Activated CD4-positive, alpha-beta T cell treated with anti-CD3 and anti-CD28 coated beads, Interleukin-2, Interleukin-6, amounts not matched to agents 100 ng/mL and 50 ng/mL, durations not matched to agents 16 hours and 8 hours (primary cell): ENCODE measurements around the gene CKS2.
"Not testable (repeated sequence)": the region's sequence is repeated elsewhere in the genome, so short reads cannot be mapped to it uniquely, and the experiment has no call there.

ENCODE experiments used
- DNase-seq: peaks from one replicate; pipeline ENCODE4 v3.0.0-alpha.2; 2020

Gene CKS2

DNA sequence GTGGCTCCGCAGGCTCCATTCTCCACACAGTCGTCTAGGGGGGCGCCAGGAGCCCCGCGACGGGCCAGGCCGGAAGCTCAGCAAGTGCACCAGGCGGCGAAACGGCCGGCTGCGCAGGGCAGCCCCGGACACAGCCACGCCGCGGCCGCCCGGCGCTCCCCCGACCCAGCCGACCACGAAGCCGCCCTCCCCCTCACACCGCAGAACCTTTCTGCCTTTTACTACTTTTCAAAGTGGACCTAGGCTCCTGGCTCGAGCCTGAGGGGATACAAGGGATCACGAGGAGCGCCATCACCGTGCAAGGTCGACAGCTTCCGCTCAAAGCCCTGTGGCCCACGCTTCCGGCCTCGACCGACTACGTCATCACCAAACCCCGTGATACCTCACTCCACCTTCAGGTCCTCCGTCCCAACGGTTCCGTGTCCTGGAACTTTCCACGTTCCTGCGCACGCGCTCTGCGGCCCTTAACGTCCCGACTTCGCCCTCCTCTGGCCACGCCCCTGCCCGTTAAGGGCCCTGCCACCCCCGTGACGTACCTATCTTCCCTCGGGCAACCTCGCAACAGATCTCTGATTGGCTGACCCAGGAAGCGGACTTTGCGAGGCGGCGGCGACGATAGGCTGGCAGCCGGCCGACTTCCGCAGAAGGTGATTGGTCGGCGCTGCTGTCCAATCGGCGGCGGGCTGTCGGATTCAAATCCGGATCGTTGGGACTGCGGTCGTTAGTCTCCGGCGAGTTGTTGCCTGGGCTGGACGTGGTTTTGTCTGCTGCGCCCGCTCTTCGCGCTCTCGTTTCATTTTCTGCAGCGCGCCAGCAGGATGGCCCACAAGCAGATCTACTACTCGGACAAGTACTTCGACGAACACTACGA, at the start of gene CKS2:
TSS of gene CKS2 (plus strand) at position 721 of the 871 bp plus-strand sequence. CDS start at position 819, 98 bp downstream.
- DNase-seq: peak; percentile 100

DNA sequence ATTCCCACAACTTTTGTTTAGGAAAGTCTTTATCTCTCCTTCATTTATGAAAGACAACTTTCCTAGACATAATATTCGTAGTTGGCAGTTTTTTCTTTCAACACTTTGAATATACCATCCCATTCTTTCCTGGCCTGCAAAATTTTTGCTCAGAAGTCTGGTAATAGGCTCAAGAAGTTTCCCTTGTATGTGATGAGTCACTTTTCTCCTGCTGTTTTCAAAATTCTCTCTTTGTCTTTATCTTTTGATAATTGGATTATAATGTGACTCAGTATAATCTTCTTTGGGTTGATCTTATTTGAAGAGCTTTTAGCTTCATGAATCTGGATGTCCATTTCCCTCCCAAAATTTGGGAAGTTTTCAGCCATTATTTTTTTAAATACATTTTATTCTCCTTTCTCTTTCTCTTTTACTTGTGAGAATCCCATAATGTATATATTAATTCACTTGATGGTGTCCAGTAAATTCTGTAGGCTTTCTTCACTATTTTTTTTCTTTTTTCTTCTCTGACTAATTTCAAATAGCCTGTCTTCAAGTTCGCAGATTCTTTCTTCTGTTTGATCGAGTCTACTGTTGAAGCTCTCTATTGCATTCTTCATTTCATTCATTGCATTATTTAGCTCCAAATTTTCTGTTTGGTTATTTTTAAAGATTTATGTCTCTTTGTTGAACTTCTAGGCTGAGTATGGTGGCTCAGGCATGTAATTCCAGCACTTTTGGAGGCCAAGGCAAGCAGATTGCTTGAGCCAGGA, 37.3 kb upstream of the CKS2 start:
- no peak for DNase-seq

DNA sequence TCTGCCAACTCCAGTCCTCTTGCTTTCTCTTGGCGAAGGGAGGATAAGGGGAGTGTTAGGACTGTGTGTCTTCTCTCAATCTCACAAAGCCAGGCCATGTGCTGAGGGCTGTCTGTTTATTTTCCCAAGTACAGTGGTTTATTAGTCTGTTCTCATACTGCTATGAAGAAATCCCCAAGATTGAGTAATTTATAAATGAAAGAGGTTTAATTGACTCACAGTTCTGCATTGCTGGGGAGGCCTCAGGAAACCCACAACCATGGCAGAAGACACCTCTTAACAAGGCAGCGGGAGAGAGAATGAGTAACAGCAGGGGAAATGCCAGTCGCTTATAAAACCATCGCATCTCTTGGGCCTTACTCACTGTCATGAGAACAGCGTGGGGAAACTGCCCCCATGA, 36.2 kb upstream of the CKS2 start:
- DNase-seq: peak; percentile 54

DNA sequence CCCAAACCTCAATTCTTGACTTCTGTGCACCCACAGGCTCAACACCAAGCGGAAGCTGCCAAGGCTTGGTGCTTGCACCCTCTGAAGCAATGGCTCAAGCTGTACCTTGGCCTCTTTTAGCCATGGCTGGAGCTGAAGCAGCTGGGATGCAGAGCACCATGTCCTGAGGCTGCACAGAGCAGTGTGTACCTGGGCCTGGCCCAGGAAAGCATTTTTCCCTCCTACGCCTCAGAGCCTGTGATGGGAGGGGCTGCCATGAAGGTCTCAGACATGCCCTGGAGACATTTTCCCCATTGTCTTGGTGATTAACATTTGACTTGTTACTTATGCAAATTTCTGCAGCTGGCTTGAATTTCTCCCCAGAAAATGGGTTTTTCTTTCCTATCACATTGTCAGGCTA, 35.0 kb upstream of the CKS2 start:
- not testable (repeated sequence) for DNase-seq

DNA sequence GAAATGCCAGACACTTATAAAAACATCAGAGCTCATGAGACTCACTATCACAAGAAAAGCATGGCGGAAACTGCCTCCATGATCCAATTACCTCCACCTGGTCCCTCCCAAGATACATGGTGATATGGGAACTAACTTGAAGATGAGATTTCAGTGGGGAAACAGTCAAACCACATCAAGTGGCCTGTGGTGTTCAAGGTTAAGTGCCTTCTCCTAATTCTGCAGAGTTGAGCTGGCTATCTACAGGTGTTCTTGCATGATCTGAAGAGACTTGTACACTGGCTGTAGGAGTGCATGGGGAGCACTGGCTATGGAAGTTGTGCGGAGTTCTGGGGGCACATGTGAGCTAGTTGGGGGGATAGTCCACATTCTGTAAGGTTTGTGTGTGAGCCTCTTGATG, 34.0 kb upstream of the CKS2 start:
- no peak for DNase-seq

DNA sequence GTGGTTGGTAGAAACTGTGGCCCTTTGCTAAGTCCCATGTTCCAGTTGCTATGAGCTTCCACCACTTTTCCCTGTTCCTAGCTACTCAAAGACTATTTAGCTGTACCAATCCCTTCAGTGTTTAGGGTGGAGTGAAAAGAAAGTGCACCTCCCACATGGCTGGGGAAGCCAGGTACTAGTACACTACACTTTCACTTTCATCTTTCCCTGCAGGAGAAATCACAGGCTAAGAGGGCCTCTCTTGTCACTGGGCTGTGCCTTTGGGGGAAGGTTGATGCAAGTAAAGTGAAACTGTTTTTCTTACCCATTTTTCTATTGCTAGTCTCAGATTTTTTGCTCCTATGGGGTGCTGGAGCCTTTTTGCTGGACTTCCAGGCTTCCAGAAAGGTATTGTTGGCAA, 33.5 kb upstream of the CKS2 start:
- peak; percentile 12 for DNase-seq

DNA sequence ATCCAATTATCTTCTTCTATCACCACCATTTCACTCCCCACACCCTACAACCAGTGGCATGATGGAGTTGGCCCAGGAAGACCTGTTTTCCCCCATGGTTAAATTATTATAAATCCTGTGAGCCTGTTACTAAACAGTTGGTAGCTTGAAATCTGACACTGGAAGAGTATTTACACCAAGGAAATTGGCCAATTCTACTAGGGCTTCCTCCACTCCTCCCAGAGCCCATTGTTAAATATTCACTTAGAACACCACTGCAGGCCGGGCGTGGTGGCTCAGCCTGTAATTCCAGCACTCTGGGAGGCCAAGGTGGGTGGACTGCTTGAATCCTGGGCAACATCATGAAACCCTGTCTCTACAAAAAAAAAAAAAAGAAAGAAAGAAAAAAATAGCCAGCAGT, 32.4 kb upstream of the CKS2 start:
- no peak for DNase-seq

DNA sequence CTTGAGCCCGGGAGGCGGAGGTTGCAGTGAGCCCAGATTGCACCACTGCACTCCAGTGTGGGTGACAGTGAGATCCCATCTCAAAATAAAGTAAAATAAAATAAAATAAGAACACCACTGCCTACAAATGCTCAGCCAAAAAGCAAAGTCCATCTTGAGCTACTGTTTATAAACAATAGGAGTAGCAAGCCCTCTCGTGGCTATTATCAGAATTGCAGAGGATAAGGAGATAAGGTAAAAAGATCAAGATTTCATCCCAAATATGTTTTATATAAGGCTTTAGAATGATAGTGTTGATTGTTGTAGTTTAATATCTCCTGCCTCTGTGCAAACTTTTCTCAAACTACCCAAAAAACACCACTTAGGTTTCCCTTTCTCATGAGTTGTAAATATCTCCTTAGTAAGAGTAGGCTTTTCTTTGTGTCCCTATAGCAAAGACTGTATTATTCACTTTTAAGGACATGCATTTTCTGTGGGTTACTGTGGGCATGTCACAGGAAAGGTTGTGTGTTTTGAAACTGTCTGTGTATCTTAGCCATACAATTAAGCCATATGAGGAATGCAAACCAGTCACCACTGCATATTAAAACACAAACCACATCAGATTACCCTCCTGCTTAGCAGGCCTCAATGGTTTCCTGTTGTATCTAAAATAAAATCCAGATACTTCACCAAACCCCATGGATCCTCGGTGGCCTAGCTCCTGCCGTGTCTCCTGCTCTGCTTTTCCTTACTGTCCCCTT, 31.8 kb upstream of the CKS2 start:
- peak; percentile 57 for DNase-seq

DNA sequence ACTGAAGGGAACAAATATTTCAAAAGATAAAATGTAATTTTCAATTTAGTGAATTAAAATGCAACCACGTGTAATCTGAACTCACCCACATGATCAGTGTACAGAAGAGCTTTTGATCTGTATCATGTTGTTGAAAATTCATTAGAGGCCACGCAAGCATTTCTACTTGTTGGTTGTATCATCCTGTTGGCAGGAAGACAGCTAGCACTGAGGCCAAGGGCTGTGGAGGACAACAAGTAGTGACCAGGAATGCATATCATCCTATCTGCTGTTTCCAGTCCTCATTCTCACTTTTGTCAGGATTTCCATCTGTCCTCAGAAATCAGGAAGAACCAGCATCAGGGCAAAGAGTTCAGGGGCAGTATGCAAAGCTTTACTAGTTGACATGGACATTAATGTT, 29.9 kb upstream of the CKS2 start:
- DNase-seq: no peak

DNA sequence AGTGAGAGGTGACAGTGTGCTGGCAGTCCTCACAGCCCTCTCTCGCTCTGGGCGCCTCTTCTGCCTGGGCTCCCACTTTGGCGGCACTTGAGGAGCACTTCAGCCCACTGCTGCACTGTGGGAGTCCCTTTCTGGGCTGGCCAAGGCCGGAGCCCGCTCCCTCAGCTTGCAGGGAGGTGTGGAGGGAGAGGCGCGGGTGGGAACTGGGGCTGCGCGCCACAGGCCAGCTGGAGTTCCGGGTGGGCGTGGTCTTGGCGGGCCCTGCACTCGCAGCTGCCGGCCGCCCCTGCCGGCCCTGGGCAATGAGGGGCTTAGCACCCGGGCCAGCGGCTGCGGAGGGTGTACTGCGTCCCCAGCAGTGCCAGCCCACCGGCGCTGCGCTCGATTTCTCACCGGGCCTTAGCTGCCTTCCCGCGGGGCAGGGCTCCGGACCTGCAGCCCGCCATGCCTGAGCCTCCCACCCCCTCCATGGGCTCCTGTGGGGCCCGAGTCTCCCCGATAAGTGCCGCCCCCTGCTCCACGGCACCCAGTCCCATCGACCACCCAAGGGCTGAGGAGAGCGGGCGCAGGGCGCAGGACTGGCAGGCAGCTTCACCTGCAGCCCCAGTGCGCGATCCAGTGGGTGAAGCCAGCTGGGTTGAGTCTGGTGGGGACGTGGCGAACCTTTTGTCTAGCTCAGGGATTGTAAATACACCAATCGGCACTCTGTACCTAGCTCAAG, 28.6 kb upstream of the CKS2 start:
- DNase-seq: not testable (repeated sequence)

DNA sequence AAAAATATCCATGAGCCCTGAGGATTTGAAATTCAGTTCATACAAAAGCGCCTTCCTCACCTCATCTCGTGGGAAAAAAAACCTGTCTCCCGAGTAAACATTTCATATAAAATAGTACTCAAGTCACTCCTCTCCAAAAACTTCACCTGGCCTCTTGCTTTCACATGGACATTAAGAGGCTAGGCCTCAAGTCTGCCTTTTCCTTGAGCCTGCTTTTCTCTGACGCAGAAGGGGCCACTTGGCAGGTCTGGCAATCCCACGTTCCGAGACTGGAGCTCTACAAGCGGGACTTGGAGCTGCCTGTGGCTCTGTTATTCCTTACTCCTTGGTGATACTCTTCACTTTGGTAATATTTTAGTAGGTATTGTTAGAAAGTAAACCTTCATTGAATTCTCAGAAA, 26.9 kb upstream of the CKS2 start:
- no peak for DNase-seq

DNA sequence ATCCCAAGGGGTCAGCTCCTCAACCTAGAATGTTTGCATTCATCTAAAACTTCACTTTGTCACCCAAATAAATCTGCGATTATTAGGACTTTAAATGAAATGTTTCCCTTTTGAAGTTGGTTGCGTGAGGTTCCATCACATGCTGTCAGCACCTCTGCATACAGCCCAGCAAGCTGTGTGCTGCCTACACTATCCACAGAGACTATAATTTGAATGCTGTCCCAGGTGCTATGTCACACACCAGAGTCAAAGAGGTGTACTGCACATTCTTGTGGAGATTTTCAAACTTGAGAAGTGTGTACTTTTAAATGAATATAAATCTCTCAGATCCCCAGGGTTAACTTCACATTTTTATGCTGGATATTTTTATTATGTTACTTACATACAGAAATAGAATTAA, 19.3 kb upstream of the CKS2 start:
- DNase-seq: no peak

DNA sequence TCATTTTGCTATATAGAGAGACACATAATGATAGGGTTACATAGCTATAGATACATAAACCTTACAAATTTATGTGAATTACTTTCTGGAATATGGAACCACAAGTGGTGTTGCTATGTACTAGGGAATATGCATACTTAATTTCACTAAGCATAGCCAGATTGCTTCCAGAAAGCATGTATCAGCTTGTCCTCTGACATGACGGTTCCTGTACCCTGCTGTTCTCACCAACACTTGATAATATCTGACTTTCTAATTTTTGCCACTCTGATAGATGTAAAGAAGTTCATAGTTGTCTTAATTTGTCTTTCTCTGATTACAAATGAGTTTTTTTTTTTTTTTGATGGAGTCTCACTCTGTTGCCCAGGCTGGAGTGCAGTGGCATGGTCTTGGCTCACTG, 18.0 kb upstream of the CKS2 start:
- no peak for DNase-seq

DNA sequence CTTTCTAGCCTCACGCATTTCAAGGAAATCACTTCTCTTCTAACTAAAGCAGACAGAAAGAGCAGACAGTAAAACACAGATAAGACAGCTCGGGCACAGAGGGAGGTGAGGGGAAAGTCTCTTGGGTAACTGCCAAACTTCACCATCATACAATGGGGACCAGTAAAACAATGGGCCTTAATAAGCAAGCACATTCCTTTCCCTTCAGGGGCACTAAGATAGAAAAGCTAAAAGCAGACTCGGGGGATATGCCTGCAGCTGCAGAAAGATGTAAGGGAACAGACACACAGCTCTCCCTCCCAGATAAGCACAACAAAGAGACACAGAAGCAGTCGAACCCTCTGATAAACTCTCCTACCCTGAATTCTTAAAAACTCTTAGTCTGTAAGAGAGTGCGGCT, 15.6 kb upstream of the CKS2 start:
- DNase-seq: no peak

DNA sequence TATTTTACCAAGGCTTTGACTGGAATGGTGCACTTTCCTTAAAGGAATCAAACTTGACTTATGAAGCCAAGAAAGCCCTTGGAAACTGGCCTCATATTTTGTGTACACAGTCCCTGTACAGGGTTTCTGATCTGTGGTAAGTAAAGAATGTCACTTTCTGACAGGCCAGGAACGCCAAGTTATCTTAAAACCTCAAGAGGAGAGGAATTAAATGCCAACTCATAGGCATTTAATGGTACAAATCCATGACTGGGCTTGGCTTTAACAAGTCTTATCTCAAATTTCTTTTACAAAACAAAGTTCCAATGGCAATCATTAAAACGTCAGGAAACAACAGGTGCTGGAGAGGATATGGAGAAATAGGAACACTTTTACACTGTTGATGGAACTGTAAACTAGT, 9.0 kb upstream of the CKS2 start:
- DNase-seq: not testable (repeated sequence)

DNA sequence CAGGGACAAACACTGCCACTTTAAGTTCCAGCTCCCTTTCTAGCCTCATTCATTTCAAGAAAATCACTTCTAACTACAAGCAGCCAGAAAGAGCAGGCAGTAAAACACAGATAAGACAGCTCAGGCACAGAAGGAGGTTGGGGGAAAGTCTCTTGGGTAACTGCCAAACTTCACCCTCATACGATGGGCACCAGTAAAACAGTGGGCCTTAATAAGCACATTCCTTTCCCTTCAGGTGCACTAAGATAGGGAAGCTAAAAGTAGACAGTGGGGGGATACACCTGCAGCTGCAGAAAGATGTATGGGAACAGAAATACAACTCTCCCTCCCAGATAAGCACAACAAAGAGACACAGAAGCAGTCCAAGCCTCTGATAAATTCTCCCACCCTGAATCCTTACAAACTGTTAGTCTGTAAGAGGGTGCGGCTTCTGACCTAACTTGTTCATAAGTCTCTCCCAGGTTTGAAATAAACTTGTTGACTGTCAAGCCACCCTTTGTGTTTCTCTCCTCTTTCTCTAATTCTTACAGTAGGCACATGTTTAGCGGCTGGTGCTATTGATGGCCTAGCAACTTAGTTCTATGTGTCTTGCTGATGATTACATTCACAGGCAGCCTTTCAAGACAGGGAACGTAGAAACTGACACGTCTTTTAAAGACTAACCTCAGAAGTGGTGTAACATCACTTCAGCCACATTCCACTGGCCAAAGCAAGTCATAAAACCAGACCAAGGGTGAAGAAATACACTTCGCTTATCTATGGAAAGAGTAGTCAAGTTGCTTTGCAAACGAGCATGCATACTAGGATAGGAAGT, 6.8 kb upstream of the CKS2 start:
- DNase-seq: no peak

DNA sequence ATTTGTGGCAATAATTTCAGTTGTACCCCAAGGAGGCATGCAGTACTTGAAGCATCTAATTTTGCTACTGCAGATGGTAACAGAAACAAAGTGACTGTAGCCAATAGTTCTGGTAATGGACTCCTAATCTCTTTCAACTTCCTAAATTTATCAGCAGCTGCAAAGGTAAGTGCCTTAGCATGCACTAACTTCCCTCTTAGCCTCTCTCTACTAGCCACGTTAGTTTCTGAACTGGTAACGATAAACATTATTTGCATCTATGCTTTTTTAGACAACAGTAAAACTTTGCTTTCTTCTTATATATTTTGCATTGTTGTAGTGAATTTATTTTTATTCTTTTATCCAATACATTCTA, 6.2 kb upstream of the CKS2 start:
- DNase-seq: no peak

DNA sequence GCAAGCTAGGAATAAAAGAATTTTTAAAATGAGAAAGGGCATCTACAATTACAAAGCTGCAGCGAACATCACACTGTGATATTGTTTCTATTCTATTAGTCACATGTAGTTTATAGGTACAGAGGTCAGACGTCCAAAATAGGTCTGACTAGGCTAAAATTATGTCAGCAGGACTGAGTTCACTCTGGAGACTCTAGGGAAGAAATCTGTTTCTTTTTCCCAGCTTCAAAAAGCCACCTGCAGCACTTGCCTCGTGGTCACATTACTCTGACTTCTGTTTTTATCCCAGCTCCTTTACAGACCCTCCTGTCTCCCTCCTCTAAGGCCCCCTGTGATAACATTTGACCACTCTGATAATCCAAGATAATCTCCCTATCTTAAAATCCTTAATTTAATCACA, 5.1 kb upstream of the CKS2 start:
- no peak for DNase-seq

DNA sequence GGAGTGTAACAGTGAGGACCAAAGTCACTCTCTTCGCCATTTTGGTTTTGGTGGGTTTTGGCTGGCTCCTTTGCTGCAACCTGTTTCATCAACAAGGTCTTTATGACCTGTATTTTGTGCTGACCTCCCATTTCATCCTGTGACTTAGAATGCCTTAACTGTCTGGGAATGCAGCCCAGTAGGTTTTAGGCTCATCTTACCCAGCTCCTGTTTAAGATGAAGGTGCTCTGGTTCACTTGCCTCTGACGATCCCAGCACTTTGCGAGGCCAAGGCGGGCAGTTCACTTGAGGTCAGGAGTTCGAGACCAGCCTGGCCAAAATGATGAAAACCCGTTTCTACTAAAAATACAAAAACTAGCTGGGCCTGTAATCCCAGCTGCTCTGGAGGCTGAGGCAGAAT, 1.8 kb upstream of the CKS2 start:
- no peak for DNase-seq

DNA sequence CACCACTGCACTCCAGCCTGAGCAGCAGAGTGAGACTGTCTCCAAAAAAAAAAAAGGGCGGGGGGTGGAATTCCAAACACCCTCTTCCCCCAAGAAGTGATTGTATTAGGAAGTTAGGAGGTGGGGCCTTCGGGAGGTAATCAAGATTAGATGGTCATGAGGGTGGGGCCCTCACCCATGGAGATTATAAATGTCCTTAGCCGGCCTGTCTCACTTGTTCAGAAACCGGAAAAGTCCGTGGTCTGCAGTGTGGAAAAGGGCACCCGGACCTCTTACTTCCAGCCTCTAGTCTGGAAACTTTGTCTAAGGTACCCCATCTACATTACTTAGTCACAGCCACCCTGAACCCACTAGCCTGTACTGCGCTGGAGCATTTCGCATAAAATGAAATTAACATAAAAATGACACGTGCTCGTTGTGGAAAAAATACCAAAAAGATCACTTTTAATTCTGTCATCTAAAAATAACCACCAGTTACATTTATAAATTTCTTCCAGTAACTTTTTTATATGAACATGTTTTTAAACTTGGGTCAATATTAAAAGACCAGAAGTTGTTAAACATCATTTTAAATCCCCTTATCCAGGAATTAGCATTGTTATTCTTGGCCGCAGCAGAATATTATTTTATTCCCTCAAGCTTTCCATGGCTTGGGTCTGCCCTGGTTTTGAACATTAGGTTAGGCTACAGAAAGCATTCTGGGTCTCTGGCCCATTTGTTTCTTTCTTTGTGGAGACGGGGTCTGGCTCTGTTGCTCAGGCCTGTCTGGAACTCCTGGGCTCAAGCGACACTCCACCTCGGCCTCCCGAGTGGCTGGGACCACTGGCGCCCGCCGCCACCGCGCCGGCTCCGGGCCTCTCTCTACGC, 1.2 kb upstream of the CKS2 start:
- no peak for DNase-seq
